Measurements from ENCODE around the gene PLEKHG3.

PLEKHG3 gene

DNA sequence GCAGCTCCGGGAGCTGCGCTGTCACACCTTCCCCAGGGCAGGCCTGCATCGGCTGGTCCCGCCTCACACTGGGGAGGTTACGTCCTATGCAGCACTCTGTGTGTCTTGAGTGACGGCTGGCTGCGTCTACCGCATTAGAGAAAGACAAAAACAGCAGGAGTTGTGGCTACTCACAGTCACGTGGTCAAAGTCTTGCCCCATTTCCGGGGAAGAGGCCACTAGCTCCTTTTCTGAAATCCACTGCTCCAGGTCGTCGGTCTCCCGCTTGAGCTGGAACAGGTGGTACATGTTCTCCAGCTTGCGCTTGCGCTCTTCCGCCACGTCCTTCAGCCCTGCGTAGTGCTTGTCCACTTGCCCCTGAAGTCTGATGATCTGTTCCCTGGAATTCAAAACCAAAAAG lies 68.8 kb downstream of the PLEKHG3 start:
- no peak overlapping the region for H3K4me3 Mint-ChIP-seq
- peaks cover 4% of the 10 kb centered on the region for H3K27me3 Mint-ChIP-seq (ENCODE audit: low read depth, poor library complexity)
- DNase-seq: no peak
- peaks cover 34% of the 10 kb centered on the region for H3K9me3 Mint-ChIP-seq
- H3K4me1 Mint-ChIP-seq: peaks cover 9% of the 10 kb centered on the region
- TF ChIP-seq, protein P1, sequence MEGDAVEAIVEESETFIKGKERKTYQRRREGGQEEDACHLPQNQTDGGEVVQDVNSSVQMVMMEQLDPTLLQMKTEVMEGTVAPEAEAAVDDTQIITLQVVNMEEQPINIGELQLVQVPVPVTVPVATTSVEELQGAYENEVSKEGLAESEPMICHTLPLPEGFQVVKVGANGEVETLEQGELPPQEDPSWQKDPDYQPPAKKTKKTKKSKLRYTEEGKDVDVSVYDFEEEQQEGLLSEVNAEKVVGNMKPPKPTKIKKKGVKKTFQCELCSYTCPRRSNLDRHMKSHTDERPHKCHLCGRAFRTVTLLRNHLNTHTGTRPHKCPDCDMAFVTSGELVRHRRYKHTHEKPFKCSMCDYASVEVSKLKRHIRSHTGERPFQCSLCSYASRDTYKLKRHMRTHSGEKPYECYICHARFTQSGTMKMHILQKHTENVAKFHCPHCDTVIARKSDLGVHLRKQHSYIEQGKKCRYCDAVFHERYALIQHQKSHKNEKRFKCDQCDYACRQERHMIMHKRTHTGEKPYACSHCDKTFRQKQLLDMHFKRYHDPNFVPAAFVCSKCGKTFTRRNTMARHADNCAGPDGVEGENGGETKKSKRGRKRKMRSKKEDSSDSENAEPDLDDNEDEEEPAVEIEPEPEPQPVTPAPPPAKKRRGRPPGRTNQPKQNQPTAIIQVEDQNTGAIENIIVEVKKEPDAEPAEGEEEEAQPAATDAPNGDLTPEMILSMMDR (IDR thresholded peaks at IDR 0.05): no peak
- peaks cover 10% of the 10 kb centered on the region for H3K36me3 Mint-ChIP-seq (ENCODE audit: low read depth)
- H3K27ac Mint-ChIP-seq: no peak overlapping the region

- Mint-ChIP-seq H3K27ac (no peak overlapping the region), H3K4me3 (no peak overlapping the region), H3K4me1 (peaks cover 12% of the 10 kb centered on the region), H3K27me3 (ENCODE audit: low read depth, poor library complexity) (peaks cover 4% of the 10 kb centered on the region), H3K9me3 (peaks cover 34% of the 10 kb centered on the region), H3K36me3 (ENCODE audit: low read depth) (peaks cover 10% of the 10 kb centered on the region)
- no peak for DNase-seq
- TF ChIP-seq, protein P1 (IDR thresholded peaks at IDR 0.05): no peak
Observed at GRCh38 chr14:64773577-64773976, 69.4 kb downstream of the PLEKHG3 start.

DNA sequence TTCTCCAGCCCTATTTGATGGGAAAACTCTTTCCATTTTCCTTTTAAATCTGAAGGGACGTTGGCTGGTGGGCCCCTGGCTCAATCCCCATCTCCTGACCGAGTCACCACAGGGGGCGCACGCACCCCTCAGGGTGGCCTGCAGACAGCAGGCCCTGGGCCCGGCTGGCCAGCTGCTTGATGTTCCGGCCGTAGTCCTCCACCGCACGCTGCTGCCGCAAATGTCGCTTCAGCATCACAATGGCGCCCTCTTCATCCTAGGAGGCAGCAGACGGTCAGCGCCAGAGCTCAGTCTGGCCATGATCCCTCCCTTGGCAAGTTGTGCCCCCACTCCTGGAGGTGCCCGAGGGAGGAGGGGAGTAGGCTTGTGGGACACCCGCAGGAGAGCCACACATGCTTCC lies 70.0 kb downstream of the PLEKHG3 start:
- Mint-ChIP-seq H3K27ac (no peak overlapping the region), H3K27me3 (ENCODE audit: low read depth, poor library complexity) (peaks cover 4% of the 10 kb centered on the region), H3K4me1 (peaks cover 12% of the 10 kb centered on the region), H3K4me3 (no peak overlapping the region), H3K9me3 (peaks cover 34% of the 10 kb centered on the region), H3K36me3 (ENCODE audit: low read depth) (peaks cover 10% of the 10 kb centered on the region)
- TF ChIP-seq, protein P1 (IDR thresholded peaks at IDR 0.05): no peak
- no peak for DNase-seq

- no peak for DNase-seq
- Mint-ChIP-seq H3K27me3 (ENCODE audit: low read depth, poor library complexity) (peaks cover 4% of the 10 kb centered on the region), H3K27ac (no peak overlapping the region), H3K4me1 (peaks cover 12% of the 10 kb centered on the region), H3K36me3 (ENCODE audit: low read depth) (peaks cover 10% of the 10 kb centered on the region), H3K9me3 (peaks cover 34% of the 10 kb centered on the region), H3K4me3 (no peak overlapping the region)
- TF ChIP-seq, protein P1 (IDR thresholded peaks at IDR 0.05): no peak
Observed at GRCh38 chr14:64775081-64775777, 71.0 kb downstream of the PLEKHG3 start.

GRCh38 chr14:64777461-64777860 lies 73.2 kb downstream of the PLEKHG3 start:
- no peak overlapping the region for H3K4me3 Mint-ChIP-seq
- peaks cover 34% of the 10 kb centered on the region for H3K9me3 Mint-ChIP-seq
- H3K27ac Mint-ChIP-seq: no peak overlapping the region
- TF ChIP-seq, protein P1 (IDR thresholded peaks at IDR 0.05): no peak
- H3K4me1 Mint-ChIP-seq: peaks cover 12% of the 10 kb centered on the region
- peaks cover 10% of the 10 kb centered on the region for H3K36me3 Mint-ChIP-seq (ENCODE audit: low read depth)
- DNase-seq: no peak
- peaks cover 5% of the 10 kb centered on the region for H3K27me3 Mint-ChIP-seq (ENCODE audit: low read depth, poor library complexity)
